GM11168 (cell line): ENCODE measurements around the gene ZNF500.

Experiments
- in situ Hi-C: fragments of 300-500 bp; cut with MboI; formaldehyde crosslinking; loops from one replicate; pipeline ENCODE4 v1.12.0; 2022; ENCODE audit warnings: low sequenced_read_pairs; ENCODE audit not compliant: unreplicated experiment

Gene ZNF500

GRCh38 chr16:4718466-4718865 is 48.5 kb downstream of the ZNF500 start:
- in situ Hi-C loops: no loop called here

- in situ Hi-C loops: no loop called here
These were observed 52.0 kb downstream of the ZNF500 start for GRCh38 chr16:4714996-4715395.

GRCh38 chr16:4713663-4714501 is 53.1 kb downstream of the ZNF500 start:
- in situ Hi-C loops: no loop called here

GRCh38 chr16:4709481-4709880 is 57.5 kb downstream of the ZNF500 start:
- in situ Hi-C loops: no loop called here

GRCh38 chr16:4706871-4707270 is 60.1 kb downstream of the ZNF500 start:
- in situ Hi-C loops: no loop called here

GRCh38 chr16:4704913-4705312 is 62.0 kb downstream of the ZNF500 start:
- in situ Hi-C loops: no loop called here

- in situ Hi-C loops: no loop called here
These were observed 62.5 kb downstream of the ZNF500 start for GRCh38 chr16:4704491-4704890.

- in situ Hi-C loops: no loop called here
These were observed 63.1 kb downstream of the ZNF500 start for GRCh38 chr16:4703906-4704305.

- in situ Hi-C loops: no loop called here
These were observed 64.5 kb downstream of the ZNF500 start for GRCh38 chr16:4702466-4702808.

- in situ Hi-C loops: no loop called here
These were observed 65.0 kb downstream of the ZNF500 start for GRCh38 chr16:4701791-4702465.

- in situ Hi-C loops: no loop called here
These were observed 65.8 kb downstream of the ZNF500 start for GRCh38 chr16:4700997-4701743.

- in situ Hi-C loops: no loop called here
These were observed 66.5 kb downstream of the ZNF500 start for GRCh38 chr16:4700380-4700996.

- in situ Hi-C loops: no loop called here
These were observed 67.9 kb downstream of the ZNF500 start for GRCh38 chr16:4699046-4699556.

GRCh38 chr16:4698321-4699045 is 68.5 kb downstream of the ZNF500 start:
- in situ Hi-C loops: no loop called here
